ENCODE measurements around the gene ANKRD36.

DNA sequence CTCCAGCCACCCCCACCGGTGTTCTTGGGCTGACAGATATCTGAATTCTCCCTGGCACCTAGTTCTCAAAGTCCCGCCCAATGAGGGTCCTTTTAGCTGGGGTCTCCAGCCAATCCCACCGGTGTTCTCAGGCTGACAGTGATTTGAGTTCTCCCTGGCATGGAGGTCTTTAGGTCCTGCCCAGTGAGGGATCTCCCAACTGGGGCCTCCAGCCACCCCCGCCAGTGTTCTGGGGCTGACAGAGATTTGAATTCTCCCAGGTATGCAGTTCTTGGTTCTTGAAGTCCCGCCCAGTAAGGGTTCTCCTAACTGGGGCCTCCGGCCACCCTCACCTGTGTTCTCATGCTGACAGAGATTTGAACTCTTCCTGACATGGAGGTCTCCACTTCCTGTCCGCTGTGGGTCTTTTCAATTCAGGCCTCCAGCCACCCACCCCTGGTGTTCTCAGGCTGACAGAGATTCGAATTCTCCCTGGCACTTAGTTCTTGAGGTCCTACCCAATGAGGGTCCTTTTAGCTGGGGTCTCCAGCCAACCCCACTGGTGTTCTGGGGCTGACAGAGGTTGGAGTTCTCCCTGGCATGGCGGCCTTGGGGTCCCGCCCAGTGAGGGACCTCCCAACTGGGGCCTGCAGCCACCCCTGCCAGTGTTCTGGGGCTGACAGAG is 154.6 kb downstream of the ANKRD36 start:
- TF ChIP-seq, protein P1, sequence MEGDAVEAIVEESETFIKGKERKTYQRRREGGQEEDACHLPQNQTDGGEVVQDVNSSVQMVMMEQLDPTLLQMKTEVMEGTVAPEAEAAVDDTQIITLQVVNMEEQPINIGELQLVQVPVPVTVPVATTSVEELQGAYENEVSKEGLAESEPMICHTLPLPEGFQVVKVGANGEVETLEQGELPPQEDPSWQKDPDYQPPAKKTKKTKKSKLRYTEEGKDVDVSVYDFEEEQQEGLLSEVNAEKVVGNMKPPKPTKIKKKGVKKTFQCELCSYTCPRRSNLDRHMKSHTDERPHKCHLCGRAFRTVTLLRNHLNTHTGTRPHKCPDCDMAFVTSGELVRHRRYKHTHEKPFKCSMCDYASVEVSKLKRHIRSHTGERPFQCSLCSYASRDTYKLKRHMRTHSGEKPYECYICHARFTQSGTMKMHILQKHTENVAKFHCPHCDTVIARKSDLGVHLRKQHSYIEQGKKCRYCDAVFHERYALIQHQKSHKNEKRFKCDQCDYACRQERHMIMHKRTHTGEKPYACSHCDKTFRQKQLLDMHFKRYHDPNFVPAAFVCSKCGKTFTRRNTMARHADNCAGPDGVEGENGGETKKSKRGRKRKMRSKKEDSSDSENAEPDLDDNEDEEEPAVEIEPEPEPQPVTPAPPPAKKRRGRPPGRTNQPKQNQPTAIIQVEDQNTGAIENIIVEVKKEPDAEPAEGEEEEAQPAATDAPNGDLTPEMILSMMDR (IDR thresholded peaks at IDR 0.05; ENCODE audit: low read length): no peak
- no peak for TF ChIP-seq EZH2 (IDR thresholded peaks at IDR 0.05; ENCODE audit: borderline replicate concordance, low read length)

All from OCI-LY1 (cell line).